GM18508 (cell line): ENCODE measurements around the gene SCAPER.

Experiments
- ATAC-seq: cut with Tn5 transposase; IDR thresholded peaks from one replicate; pipeline ENCODE4 v1.9.1; 2021; ENCODE audit warnings: moderate number of reproducible peaks; ENCODE audit not compliant: insufficient read depth, unreplicated experiment

Gene SCAPER, protein sequence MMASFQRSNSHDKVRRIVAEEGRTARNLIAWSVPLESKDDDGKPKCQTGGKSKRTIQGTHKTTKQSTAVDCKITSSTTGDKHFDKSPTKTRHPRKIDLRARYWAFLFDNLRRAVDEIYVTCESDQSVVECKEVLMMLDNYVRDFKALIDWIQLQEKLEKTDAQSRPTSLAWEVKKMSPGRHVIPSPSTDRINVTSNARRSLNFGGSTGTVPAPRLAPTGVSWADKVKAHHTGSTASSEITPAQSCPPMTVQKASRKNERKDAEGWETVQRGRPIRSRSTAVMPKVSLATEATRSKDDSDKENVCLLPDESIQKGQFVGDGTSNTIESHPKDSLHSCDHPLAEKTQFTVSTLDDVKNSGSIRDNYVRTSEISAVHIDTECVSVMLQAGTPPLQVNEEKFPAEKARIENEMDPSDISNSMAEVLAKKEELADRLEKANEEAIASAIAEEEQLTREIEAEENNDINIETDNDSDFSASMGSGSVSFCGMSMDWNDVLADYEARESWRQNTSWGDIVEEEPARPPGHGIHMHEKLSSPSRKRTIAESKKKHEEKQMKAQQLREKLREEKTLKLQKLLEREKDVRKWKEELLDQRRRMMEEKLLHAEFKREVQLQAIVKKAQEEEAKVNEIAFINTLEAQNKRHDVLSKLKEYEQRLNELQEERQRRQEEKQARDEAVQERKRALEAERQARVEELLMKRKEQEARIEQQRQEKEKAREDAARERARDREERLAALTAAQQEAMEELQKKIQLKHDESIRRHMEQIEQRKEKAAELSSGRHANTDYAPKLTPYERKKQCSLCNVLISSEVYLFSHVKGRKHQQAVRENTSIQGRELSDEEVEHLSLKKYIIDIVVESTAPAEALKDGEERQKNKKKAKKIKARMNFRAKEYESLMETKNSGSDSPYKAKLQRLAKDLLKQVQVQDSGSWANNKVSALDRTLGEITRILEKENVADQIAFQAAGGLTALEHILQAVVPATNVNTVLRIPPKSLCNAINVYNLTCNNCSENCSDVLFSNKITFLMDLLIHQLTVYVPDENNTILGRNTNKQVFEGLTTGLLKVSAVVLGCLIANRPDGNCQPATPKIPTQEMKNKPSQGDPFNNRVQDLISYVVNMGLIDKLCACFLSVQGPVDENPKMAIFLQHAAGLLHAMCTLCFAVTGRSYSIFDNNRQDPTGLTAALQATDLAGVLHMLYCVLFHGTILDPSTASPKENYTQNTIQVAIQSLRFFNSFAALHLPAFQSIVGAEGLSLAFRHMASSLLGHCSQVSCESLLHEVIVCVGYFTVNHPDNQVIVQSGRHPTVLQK (N-terminal part only)

GRCh38 chr15:76905013-76905839 lies at the start of gene SCAPER:
SCAPER (minus strand) TSS chr15:76905340; CDS start chr15:76883817, 21,523 bp downstream.
- no peak for ATAC-seq

DNA sequence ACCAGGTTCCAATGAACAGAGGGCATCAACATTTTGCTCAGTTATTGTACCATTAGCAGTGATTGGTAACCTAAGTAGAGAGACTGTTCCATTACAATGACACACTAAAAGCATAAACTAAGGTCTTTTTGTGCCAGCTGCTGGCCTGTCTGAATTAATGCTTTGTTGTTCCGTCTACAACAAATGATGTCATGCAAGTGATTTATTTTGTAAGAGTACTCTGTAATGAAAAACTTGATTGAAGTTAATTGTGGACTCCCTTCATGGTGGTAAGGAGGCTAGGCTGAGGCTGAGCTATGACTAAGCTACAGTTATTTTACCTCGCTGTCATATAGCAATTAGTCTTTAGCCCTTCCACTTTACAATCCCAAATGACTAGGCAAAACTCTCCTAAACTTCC lies 49.6 kb upstream of the SCAPER start:
- ATAC-seq: no peak

GRCh38 chr15:76953913-76954312 lies 48.8 kb upstream of the SCAPER start:
- no peak for ATAC-seq

GRCh38 chr15:76951220-76951619 lies 46.1 kb upstream of the SCAPER start:
- no peak for ATAC-seq

DNA sequence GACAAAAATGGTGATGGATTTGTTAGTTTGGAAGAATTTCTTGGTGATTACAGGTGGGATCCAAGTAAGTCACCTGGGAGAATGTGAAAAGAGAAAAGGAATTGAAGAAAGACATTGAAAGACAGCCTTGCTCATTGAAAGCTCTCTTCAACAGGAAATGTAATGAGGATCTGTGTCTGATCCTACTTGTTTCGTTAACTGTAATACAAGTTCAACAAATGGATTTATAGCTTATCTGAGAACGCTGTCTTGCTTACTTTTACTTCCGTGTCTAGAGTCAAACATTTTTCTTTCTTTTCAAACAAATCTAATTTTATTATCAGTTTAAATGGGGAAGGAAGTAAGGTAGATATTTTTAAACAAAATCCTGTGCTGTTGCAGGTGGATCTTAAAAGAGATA lies 42.3 kb upstream of the SCAPER start:
- ATAC-seq: no peak

DNA sequence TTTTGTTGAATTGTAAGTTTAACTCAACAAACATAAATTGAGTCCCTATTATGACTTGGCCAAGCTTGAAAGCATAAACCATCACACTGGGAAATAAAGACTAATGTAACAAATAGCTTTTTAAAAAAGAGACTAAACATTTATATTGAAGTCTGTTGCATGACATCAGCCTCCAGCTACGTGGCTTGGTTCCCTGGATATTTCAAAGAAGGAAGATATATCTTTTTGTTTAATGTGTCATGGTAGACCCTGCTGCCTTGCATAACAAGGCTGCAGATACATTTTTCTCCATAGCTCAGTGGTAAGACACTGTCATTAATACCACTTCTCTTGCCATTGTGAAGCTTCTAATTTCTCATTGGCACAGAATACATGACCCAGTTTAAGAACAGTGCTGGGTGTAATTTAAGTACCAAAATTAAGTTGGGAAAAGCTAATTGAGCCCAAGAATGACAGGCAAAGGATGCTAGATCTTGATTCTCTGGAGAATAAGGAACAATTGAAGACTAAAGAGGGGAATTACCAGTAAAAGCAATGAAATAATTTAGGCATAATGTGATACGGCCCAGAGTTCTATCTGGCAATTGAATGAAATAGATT lies 40.5 kb upstream of the SCAPER start:
- no peak for ATAC-seq

- no peak for ATAC-seq
Observed at GRCh38 chr15:76942331-76942730, 37.2 kb upstream of the SCAPER start.

DNA sequence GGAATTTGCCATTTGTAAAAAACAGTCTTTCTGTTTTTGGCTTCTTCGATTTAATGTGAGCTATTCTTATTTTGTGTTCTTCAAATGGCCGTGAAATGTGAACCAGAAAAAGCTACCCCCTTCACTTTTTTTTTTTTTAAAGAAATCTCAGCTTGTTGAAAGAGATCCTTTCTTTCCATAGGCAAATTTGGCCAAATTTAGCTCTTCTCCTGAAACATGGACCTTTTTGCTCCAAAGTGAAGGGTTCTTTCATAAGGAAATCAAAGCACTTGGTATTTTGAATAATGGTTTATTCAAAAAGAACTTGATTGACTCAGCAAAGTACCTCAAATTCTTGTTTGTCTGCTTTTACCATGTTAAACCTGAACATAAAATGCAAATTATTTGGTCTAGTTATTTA lies 36.5 kb upstream of the SCAPER start:
- ATAC-seq: no peak

- no peak for ATAC-seq
Observed at GRCh38 chr15:76939715-76940114, 34.6 kb upstream of the SCAPER start.

- no peak for ATAC-seq
Observed at GRCh38 chr15:76938752-76939151, 33.6 kb upstream of the SCAPER start.

- no peak for ATAC-seq
Observed at GRCh38 chr15:76936671-76937070, 31.5 kb upstream of the SCAPER start.

DNA sequence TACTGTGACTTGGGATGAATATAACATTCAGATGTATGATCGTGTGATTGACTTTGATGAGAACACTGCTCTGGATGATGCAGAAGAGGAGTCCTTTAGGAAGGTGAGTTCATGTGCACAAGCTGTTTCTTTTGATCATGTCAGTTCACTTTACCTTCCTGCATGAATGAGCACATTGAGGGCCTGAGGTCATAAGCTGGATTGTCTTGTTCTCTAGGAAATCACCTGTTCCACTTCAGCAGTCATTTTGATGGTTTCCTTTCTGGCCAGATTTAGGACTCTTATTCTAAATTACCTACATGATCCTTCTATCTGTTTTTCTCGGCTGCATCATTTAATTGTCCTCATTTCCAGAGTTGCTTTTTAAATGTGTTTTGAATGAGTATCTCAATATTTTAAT lies 30.5 kb upstream of the SCAPER start:
- no peak for ATAC-seq

DNA sequence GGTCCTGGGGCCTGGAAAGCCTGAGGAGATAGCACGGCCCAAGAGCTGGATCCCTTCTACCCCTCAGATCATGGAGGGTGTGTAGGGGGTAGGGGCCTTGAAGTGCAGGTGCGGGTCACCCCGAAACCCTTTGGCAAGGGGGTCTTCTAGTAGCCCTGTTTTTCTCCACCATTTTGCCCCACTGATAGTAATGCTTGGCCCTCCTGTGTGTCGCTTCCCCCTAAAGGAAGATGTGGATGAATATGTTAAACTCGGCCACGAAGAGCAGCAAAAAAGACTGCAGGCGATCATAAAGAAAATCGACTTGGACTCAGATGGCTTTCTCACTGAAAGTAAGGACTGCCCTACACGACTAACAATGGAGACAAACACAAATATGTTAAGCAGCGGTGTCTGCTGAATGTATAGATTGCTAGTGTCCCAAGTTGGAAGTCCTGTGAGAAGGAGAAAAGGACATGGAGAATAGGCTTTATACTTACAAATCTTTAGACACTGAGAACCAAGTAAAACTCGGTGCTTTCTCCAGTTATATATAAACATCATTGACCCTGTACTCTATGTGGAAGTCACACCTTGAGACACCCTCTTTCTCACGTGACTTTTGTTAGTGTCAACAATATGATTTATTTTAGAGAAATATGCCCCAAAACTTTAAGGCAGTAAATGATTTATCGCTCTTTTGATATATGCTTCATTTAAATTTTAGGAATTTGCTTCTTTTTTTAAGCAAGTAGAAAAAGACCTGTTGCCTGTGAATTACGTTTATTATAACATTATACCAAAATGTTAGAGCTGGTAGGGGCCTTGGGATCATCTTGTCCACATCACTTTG lies 27.2 kb upstream of the SCAPER start:
- no peak for ATAC-seq

- ATAC-seq: peak; percentile 77
Observed at GRCh38 chr15:76931397-76932134, 26.4 kb upstream of the SCAPER start, which contains the start of gene RCN2. RCN2 (plus strand) TSS chr15:76931749; CDS start chr15:76931842, 93 bp downstream.

DNA sequence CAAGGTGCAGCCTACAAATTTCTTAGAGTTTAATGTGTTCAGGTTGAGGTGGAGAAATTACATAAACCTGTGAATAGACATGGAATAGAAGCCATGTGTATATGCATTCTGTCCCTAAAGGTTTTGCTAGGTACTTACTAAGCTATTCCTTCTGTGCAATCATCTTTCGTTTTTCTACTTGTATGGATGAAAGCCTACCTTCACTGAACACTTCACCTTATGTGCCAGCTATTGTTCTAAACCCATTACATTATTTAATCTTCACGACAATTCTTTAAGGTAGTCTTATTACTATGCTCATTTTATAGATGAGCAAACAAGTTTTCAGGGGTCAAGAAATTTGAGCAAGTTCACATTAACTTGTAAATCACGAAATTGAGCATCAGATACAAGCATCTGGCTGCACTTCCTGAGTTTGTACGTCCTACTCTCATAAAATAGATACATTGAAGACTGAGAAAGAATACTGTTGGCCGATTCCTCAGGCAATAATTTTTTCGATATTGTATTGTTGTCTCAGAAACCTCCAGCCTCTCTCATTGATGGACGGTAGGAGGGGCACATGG lies 25.8 kb upstream of the SCAPER start:
- ATAC-seq: no peak

DNA sequence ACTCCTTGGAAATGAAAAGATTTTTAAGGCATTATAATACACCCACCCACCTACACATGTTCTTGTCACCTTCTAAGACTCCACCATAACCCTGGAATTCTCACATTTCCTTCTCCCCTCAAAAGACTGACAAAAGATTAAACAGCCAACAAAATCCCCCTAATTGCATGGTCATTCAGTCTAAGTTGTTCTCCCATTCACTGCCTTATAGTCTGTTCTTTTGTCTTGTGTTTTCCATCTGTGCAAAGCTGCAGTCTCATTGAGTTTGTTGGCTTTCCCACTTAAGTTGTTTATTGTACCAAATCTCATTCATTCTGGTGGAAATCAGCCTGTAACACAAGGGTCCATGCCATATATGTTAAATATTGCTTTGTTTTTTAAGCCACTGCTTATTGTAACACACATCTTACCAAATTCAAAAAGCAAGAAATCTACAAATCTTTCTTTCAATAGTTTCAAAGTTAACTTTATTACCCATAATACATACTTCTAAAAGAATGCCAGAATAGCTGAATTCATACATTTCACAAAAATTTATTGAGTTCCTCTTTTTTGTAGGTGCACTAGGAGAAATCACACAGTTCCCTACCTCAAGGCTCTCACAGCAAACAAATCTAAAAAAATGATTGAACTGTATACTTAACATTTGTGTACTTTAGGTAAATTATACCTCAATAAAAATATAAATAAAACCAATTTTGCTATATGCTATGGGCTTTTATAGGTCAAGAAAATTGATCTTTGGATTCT lies 24.0 kb upstream of the SCAPER start:
- ATAC-seq: no peak

DNA sequence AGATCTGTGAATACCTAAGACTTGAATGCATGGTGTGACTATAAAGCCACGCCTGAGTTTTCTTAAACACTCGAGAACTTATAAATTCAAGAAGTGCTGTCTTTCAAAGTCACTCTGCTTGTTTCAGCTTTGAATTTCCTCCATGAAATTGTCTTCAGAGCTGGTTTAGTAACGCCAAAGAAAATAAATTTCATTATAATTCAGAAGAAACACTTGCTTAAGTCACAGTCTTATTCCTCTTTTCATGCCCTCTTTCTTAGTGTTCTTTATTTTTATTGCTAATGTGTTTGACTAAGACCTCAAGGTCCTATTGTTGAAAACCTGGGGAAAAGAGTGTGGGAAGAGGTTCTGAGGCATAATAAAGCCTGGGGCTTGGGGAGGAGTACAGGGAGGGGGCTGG lies 23.1 kb upstream of the SCAPER start:
- no peak for ATAC-seq
